Sigmoid colon (tissue), 7 donors: Measurements from ENCODE around the gene ZBTB7C. TPM values are rescaled to one million over a fixed set of nuclear protein-coding genes. Genes with fewer than 3 reads are reported as not detected.
A peak's percentile ranks its signal among the peaks of the same experiment; 100 is the strongest.

ENCODE experiments used
- DNase-seq: peaks from one replicate; pipeline ENCODE4 v3.0.0-alpha.2; 2019
- H3K27ac ChIP-seq, 4 donors: fragments of 200-600 bp; sonication (generic); one replicate each; pipeline ENCODE4 v1.5.1; 2016 to 2019; ENCODE audit warnings: mild to moderate bottlenecking in 1 of 4
- H3K27me3 ChIP-seq, 3 donors: fragments of 200-600 bp; sonication (generic); one replicate each; pipeline ENCODE4 v1.5.1; 2019; ENCODE audit warnings: mild to moderate bottlenecking in 1 of 3
- H3K36me3 ChIP-seq, 4 donors: fragments of 200-600 bp; sonication (generic); one replicate each; pipeline ENCODE4 v1.5.1; 2016 to 2019
- H3K4me1 ChIP-seq, 4 donors: fragments of 200-600 bp; sonication (generic); one replicate each; pipeline ENCODE4 v1.5.1; 2017 to 2019
- H3K4me3 ChIP-seq, 4 donors: fragments of 200-600 bp; sonication (generic); one replicate each; pipeline ENCODE4 v1.5.1; 2017 to 2019; ENCODE audit warnings: mild to moderate bottlenecking in 2 of 4, moderate library complexity in 1 of 4
- H3K9me3 ChIP-seq, 4 donors: fragments of 200-600 bp in 3 of 4; sonication (generic) in 3 of 4; one replicate each; pipeline versions ENCODE4 v1.5.1 to v1.6.1; 2013 to 2019
- EP300 ChIP-seq, 4 donors: sonication (generic); formaldehyde crosslinking; IDR thresholded peaks; one replicate each; pipeline ENCODE4 v1.6.1; 2017; ENCODE audit warnings: antibody characterized with exemption in 4 of 4
- POLR2A ChIP-seq, 2 donors: fragments of 450-650 bp; IDR thresholded peaks; one replicate each; pipeline ENCODE4 v1.6.1; 2016; ENCODE audit warnings: antibody characterized with exemption in 2 of 2, mild to moderate bottlenecking in 2 of 2, moderate library complexity in 2 of 2
- POLR2AphosphoS5 ChIP-seq, 4 donors: sonication (generic); formaldehyde crosslinking; IDR thresholded peaks; one replicate each; pipeline ENCODE4 v1.6.1; 2017; ENCODE audit warnings: antibody characterized with exemption in 4 of 4
- WGBS, 2 donors: extraction: QIAGEN DNeasy Blood & Tissue Kit; methylation state at CpG; one replicate each; pipeline ENCODE4 v1.1.7; 2013; 5-methylcytosine and 5-hydroxymethylcytosine counted together
- intact Hi-C: fragments of 100-400 bp; cut with DNase I; formaldehyde crosslinking; loops from one replicate; pipeline ENCODE4 v1.15.1; 2023
- polyA plus RNA-seq, 3 donors: library from polyadenylated mRNA; stranded (reverse); fragments of 200-250 nt; gene quantifications; one replicate each; pipeline ENCODE4 v1.2.3, GENCODE V29; 2013
- total RNA-seq, 4 donors: library from RNA; depleted of rRNA; stranded (reverse); fragments of >200 nt; gene quantifications; one replicate each; pipeline ENCODE4 v1.1.0, GENCODE V29; 2016
- TF ChIP-seq, protein P1 (sequence below), 4 experiments: fragments of 450-650 bp in 3 of 4; fragments of 200-600 bp in 1 of 4; IDR thresholded peaks; one replicate each; pipeline ENCODE4 v1.5.1; 2016 to 2019; ENCODE audit warnings: antibody characterized with exemption in 4 of 4, mild to moderate bottlenecking in 3 of 4, moderate library complexity in 2 of 4
- donor health status: healthy with polysubstance abuse.
- donor health status: Bipolar disorder and iron deficiency.
- donor health status: healthy.

ZBTB7C gene
- total and polyA plus RNA-seq, 7 donors, result 0.41 to 18.6 (median 1.7) TPM

DNA sequence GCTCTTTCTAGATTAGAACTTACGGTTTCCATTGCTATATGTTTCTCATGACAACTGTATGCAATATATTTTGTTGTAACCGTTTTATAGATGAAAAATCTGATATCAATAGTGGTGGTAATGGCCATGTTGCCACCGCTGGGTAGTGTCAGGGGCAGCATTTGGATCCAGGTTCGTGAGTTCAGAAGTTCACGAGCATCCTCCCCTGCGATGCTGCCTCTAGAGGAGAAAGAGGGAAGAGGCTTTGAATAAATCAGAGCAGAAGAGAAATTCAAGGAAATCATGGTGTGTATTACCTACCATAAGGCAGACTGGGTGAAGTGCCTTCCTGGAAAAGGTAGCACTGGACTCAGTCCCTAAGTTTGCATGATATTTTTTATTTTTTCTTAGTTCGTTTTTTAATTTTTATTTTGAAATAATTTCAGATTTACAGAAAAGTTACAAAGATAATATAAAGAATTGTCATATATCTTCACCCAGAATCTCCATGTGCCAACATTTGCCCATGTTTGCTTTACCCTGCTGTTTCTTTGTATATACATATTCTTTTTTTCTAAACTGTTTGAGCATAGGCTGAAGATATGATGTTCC, 3.3 kb upstream of the ZBTB7C start:
- peaks cover 0 to 66% (median 20%) of the 10 kb centered on the region in 3 donors for H3K27me3 ChIP-seq
- 7 to 13% methylated on average over 7 of the region's 7 CpGs for WGBS, 2 donors
- TF ChIP-seq EP300 (IDR thresholded peaks at IDR 0.05), result no peak
- no peak for TF ChIP-seq POLR2AphosphoS5 (IDR thresholded peaks at IDR 0.05)
- TF ChIP-seq, protein P1, sequence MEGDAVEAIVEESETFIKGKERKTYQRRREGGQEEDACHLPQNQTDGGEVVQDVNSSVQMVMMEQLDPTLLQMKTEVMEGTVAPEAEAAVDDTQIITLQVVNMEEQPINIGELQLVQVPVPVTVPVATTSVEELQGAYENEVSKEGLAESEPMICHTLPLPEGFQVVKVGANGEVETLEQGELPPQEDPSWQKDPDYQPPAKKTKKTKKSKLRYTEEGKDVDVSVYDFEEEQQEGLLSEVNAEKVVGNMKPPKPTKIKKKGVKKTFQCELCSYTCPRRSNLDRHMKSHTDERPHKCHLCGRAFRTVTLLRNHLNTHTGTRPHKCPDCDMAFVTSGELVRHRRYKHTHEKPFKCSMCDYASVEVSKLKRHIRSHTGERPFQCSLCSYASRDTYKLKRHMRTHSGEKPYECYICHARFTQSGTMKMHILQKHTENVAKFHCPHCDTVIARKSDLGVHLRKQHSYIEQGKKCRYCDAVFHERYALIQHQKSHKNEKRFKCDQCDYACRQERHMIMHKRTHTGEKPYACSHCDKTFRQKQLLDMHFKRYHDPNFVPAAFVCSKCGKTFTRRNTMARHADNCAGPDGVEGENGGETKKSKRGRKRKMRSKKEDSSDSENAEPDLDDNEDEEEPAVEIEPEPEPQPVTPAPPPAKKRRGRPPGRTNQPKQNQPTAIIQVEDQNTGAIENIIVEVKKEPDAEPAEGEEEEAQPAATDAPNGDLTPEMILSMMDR (IDR thresholded peaks at IDR 0.05), result peak in 3 of 4 experiments; percentile 54 to 59 (median 58)
- no peak for TF ChIP-seq POLR2A (IDR thresholded peaks at IDR 0.05)
- DNase-seq, result no peak
- H3K4me1 ChIP-seq, result peaks cover 0 to 21% (median 19%) of the 10 kb centered on the region in 4 donors
- no peak overlapping the region for H3K27ac ChIP-seq
- intact Hi-C loops, result loop anchor here (10.0 kb wide), 1 partner anchor 408 kb away; no protein-coding TSS in a partner anchor
- H3K4me3 ChIP-seq, result no peak overlapping the region
- no peaks in the 10 kb centered on the region for H3K36me3 ChIP-seq
- H3K9me3 ChIP-seq, result no peaks in the 10 kb centered on the region

DNA sequence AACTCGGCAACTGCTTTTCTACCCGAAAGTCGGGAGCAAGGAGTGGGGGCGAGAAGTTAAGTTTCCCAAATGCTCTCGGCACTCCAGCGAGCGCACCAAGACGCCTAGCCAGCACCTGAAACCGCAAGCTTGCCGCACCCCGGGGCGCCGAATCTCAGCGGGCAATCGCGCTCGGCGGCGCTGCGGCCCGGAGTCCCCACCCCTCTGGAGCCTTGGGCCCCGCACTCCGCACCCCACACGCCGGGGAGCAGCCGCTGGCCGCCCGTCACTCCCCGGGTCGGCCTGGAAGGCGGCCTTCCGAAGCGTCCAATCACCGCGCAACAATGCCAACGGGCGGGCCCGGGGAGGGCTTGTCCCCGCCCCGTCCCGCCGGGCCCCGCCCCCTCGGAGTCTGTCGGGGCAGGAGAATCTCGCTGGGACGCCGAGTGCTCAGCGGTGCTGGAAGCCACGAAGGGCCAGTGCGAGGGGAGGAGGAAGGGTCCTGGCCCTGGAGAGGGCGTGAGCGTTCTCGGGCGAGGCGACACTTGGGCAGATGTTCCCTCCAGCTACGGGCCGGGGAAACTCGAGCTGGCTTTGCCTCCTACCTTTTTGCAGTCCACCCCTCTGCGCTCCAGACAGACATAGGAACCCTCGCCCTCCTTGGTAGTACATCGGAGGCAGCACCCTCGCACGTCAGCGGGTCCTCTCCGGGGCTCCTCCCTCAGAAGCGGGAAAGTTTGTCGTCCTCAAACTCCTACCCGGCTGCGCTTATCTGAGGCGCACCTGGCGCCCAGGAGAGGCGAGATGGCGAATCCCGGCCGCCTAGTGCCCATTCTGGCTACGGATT, 1.1 kb upstream of the ZBTB7C start:
- 1% methylated on average over 77 of the region's 77 CpGs for WGBS, 2 donors
- Histone ChIP-seq H3K4me1 (peaks cover 0 to 21% (median 19%) of the 10 kb centered on the region in 4 donors), H3K4me3 (peak overlapping the region; percentile 65 to 80 (median 76)), H3K27ac (peak overlapping the region; percentile 55 to 93 (median 80)), H3K9me3 (no peaks in the 10 kb centered on the region), H3K27me3 (peaks cover 0 to 78% (median 23%) of the 10 kb centered on the region in 3 donors), H3K36me3 (no peaks in the 10 kb centered on the region)
- TF ChIP-seq EP300 (IDR thresholded peaks at IDR 0.05), result no peak
- no peak for TF ChIP-seq POLR2A (IDR thresholded peaks at IDR 0.05)
- TF ChIP-seq POLR2AphosphoS5 (IDR thresholded peaks at IDR 0.05), result peak in 3 of 4 donors; percentile 17 to 67 (median 39)
- TF ChIP-seq, protein P1 (IDR thresholded peaks at IDR 0.05), result no peak
- intact Hi-C loops, result loop anchor here (2.0 to 10.0 kb wide), 2 partner anchors 250 to 406 kb away; no protein-coding TSS in a partner anchor
- DNase-seq, result peak; percentile 94

DNA sequence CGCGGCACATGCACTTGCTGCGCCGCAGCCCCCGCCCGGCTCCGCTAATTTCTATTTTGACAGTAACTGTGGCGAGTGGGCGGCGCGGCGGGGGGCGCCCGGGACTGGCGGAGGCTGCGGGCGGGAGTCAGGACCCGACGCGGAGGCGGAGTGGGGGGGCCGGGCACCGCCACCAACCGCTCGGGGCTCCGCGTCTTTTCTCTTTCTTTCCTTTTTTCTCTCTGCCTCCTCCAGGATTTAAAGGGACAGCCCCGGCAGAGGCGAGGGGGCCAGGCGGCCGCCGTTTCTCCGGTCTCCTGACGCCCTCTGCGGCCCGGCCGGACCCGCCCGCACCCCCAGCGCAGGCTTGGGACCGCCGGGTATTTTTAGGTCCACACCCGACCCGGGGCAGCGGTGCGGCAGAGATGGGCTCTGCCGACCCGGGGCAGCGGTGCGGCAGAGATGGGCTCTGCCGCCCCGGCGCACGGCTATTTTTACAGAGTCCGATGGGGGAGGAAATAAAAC, 460 bp upstream of the ZBTB7C start:
- intact Hi-C loops, result loop anchor here (2.0 to 10.0 kb wide), 2 partner anchors 249 to 405 kb away; no protein-coding TSS in a partner anchor
- TF ChIP-seq, protein P1 (IDR thresholded peaks at IDR 0.05), result no peak
- TF ChIP-seq POLR2AphosphoS5 (IDR thresholded peaks at IDR 0.05), result no peak
- TF ChIP-seq POLR2A (IDR thresholded peaks at IDR 0.05), result no peak
- TF ChIP-seq EP300 (IDR thresholded peaks at IDR 0.05), result no peak
- DNase-seq, result no peak
- Histone ChIP-seq H3K9me3 (no peaks in the 10 kb centered on the region), H3K36me3 (no peaks in the 10 kb centered on the region), H3K4me3 (peak overlapping the region; percentile 65 to 80 (median 76)), H3K4me1 (peaks cover 0 to 21% (median 19%) of the 10 kb centered on the region in 4 donors), H3K27ac (peak overlapping the region; percentile 55 to 93 (median 80)), H3K27me3 (peaks cover 0 to 81% (median 23%) of the 10 kb centered on the region in 3 donors)
- 1% methylated on average over 55 of the region's 55 CpGs for WGBS, 2 donors

DNA sequence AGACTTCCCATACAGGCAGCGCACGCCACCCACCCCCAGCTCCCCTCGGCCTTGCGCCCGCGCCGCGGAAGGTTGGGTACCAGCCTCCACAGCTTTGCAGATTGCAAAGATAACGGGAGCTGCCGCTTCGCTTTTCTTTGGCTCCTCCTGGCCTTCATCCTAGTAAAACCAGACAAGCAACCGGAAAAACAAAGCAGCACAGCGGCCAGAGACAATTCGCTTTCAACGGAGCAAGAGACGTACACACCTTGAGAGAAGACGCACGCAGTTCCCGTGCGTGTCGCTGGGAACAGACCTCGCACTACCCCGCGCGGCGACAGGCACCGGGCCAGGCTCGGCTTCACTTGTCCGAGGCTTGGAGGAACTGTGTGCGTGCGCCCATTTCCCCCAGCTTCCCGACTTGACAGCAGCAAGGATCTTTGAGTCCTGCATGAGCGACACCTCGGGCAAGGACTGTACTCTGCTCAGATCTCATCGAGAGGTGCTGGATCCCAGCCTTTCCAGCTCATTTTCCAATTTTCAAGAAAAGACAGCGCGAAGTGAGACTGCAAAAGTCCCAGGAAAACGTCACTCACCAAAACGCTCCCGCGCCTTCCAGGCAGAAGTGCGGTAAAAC, 964 bp downstream of the ZBTB7C start:
- no peak for DNase-seq
- peaks cover 0 to 21% (median 19%) of the 10 kb centered on the region in 4 donors for H3K4me1 ChIP-seq
- peaks cover 0 to 74% (median 23%) of the 10 kb centered on the region in 3 donors for H3K27me3 ChIP-seq
- intact Hi-C loops, result no loop called here
- H3K4me3 ChIP-seq, result peak overlapping the region in 3 of 4 donors; percentile 75 to 80 (median 77)
- WGBS, 2 donors, result 6 to 7% methylated on average over 42 of the region's 42 CpGs
- TF ChIP-seq, protein P1 (IDR thresholded peaks at IDR 0.05), result no peak
- TF ChIP-seq POLR2A (IDR thresholded peaks at IDR 0.05), result no peak
- no peak for TF ChIP-seq POLR2AphosphoS5 (IDR thresholded peaks at IDR 0.05)
- TF ChIP-seq EP300 (IDR thresholded peaks at IDR 0.05), result no peak
- H3K9me3 ChIP-seq, result no peaks in the 10 kb centered on the region
- H3K36me3 ChIP-seq, result no peaks in the 10 kb centered on the region
- peak overlapping the region in 1 of 4 donors; percentile 93 for H3K27ac ChIP-seq
